ENCODE measurements around the gene ZNF689.

DNA sequence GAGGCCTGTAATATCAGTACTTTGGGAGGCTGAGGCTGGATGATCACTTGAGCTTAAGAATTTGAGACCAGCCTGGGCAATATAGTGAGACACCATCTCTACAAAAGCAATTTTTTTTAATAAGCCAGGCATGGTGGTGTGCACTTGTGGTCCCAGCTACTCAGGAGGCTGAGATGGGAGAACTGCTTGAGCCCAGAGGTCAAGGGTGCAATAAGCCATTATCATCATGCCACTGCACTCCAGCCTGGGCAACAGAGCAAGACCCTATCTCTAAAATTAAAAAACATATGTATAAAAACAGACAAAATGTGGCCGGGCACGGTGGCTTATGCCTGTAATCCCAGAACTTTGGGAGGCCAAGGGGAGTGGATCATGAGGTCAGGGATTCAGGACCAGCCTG lies 21.5 kb downstream of the ZNF689 start:
- TF ChIP-seq CTCF (IDR thresholded peaks at IDR 0.05) (no peak), POLR2AphosphoS5 (IDR thresholded peaks at IDR 0.05) (no peak)
